Stomach smooth muscle (tissue), 2 donors: ENCODE data around the gene RANBP9.
A peak's percentile ranks its signal among the peaks of the same experiment; 100 is the strongest.

Source experiments
- H3K27ac ChIP-seq: one replicate; pipeline ENCODE4 v1.7.0; 2013; ENCODE audit warnings: mild to moderate bottlenecking, low read length, inconsistent platforms
- H3K27me3 ChIP-seq, 2 donors: one replicate each; pipeline ENCODE4 v1.7.0; 2013; ENCODE audit warnings: low read length in 2 of 2; ENCODE audit not compliant: insufficient read depth in 2 of 2, control insufficient read depth in 1 of 2
- H3K36me3 ChIP-seq, 2 donors: one replicate each; pipeline ENCODE4 v1.7.0; 2013; ENCODE audit warnings: low read length in 2 of 2; ENCODE audit not compliant: control insufficient read depth in 2 of 2, insufficient read depth in 2 of 2
- H3K4me1 ChIP-seq: one replicate; pipeline ENCODE4 v1.7.0; 2013; ENCODE audit warnings: low read length; ENCODE audit not compliant: control insufficient read depth, insufficient read depth
- H3K4me3 ChIP-seq, 2 donors: one replicate each; pipeline ENCODE4 v1.7.0; 2013; ENCODE audit warnings: low read length in 2 of 2
- H3K9ac ChIP-seq, 2 donors: one replicate each; pipeline ENCODE4 v1.7.0; 2013; ENCODE audit warnings: low read length in 2 of 2, mild to moderate bottlenecking in 1 of 2
- H3K9me3 ChIP-seq, 2 donors: one replicate each; pipeline ENCODE4 v1.7.0; 2013; ENCODE audit warnings: low read length in 2 of 2; ENCODE audit not compliant: control insufficient read depth in 2 of 2
- donor health status: healthy.
- donor health status: Pancreatic carcinoma.

RANBP9 gene

DNA sequence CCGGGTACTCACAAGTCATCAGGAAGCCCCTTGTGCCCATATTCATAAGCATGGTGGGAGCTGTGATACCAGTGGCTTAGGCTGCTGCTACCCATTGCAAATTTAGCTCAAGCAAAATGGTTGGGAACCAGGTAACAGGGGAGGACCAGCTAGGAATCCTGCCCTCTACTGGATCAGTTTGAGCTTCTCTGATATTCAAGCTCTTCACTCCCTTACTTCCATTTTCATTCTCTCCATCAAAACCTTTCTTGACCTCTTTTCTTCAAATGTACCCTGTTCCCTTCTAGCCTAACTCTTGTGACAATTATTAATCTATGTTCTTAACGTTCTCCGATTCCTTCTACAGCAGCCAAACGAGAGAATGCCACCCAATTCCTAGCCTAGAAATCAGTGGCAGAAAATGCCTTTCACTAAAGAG, 86.8 kb downstream of the RANBP9 start:
- Histone ChIP-seq H3K9ac (no peak overlapping the region), H3K27ac (no peak overlapping the region), H3K4me1 (no peaks in the 10 kb centered on the region), H3K27me3 (no peaks in the 10 kb centered on the region), H3K9me3 (no peaks in the 10 kb centered on the region), H3K4me3 (no peak overlapping the region), H3K36me3 (peaks cover 31 to 56% of the 10 kb centered on the region in 2 donors)

DNA sequence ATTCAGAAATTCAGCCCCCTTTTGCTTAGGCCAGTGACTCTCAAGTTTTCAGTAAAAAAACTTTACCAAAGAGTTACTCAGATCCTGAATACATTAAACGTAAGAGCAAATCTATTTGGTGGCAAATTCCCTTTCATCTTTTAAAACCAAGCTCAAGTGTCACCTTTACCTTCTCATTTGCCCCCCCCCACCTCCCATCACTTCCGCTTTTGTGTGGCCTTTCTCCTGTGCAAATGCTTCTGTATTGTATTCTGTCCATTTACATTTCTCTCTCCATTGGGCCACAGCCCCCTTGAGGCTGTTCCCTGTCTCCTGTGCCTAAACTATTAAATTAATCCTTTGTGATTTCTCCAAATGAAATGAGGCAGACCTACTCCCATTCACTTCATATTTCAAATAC, 94.6 kb downstream of the RANBP9 start:
- H3K4me1 ChIP-seq = peaks cover 22% of the 10 kb centered on the region
- H3K9me3 ChIP-seq = no peaks in the 10 kb centered on the region
- H3K27ac ChIP-seq = no peak overlapping the region
- no peak overlapping the region for H3K9ac ChIP-seq
- H3K36me3 ChIP-seq = peaks cover 20 to 29% of the 10 kb centered on the region in 2 donors
- H3K27me3 ChIP-seq = no peaks in the 10 kb centered on the region
- H3K4me3 ChIP-seq = no peak overlapping the region

DNA sequence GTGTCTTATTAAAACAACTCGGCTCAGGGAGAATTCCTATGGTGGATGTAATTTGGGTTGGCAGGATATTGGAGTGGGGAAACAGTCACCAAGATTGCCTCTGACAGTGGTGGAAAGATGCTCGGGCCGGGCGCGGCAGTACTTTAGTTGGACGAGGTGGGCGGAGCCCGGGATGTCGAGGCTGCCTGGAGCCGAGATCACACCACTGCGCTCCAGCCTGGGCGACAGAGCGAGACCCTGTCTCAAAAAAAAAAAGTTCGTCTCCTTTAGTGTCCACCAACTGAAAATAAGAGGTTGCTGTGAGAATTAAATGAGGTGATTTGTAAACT, 95.9 kb downstream of the RANBP9 start:
- Histone ChIP-seq H3K4me1 (peaks cover 22% of the 10 kb centered on the region), H3K4me3 (peak overlapping the region; percentile 95 to 96), H3K27ac (peak overlapping the region; percentile 86), H3K36me3 (peaks cover 17 to 26% of the 10 kb centered on the region in 2 donors), H3K9ac (peak overlapping the region; percentile 91 to 97), H3K9me3 (no peaks in the 10 kb centered on the region), H3K27me3 (no peaks in the 10 kb centered on the region)

DNA sequence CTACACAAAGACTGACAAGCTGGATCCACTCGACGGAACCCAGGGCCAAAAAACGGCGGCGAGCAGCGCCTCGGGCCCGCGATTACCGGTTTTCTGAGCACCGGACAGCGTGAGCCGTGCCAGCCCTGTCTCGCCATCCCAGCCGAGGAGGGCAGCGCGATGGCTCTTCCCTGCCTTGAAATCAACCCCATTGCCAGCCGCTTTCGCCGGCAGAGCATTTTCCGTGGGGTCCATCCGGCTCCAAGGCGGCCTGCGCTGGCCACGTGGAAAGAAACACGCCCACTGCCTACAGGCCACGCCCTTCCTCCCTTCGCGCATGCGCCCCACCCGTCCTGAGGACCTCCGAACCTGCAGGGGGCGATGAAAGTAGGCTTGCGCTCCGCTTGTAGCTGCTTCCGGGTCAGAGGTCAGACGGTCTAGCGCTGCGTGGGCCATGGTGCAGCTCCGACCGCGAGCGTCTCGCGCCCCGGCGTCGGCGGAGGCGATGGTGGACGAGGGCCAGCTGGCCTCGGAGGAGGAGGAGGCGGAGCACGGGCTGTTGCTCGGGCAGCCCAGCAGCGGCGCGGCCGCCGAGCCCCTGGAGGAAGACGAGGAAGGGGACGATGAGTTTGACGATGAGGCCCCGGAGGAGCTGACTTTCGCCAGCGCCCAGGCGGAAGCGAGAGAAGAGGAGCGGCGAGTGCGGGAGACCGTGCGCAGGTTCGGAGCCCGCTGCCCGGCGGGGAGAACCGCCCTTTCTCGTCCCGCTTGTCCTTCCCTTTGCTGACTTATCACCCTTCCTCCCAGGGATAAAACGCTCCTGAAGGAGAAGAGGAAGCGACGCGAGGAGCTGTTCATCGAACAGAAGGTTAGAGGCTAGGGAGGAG, 96.5 kb downstream of the RANBP9 start, which contains the start of gene NOL7:
Gene NOL7 (plus strand): TSS at position 410 of the 866 bp plus-strand sequence. CDS start 24 bp downstream, at position 434.
- peaks cover 17 to 22% of the 10 kb centered on the region in 2 donors for H3K36me3 ChIP-seq
- peak within 1 kb of the TSS; percentile 86 for H3K27ac ChIP-seq
- H3K9me3 ChIP-seq = no peaks in the 10 kb centered on the region
- H3K4me1 ChIP-seq = peaks cover 22% of the 10 kb centered on the region
- H3K9ac ChIP-seq = peak within 1 kb of the TSS; percentile 91 to 97
- peak within 1 kb of the TSS; percentile 95 to 96 for H3K4me3 ChIP-seq
- H3K27me3 ChIP-seq = no peaks in the 10 kb centered on the region

DNA sequence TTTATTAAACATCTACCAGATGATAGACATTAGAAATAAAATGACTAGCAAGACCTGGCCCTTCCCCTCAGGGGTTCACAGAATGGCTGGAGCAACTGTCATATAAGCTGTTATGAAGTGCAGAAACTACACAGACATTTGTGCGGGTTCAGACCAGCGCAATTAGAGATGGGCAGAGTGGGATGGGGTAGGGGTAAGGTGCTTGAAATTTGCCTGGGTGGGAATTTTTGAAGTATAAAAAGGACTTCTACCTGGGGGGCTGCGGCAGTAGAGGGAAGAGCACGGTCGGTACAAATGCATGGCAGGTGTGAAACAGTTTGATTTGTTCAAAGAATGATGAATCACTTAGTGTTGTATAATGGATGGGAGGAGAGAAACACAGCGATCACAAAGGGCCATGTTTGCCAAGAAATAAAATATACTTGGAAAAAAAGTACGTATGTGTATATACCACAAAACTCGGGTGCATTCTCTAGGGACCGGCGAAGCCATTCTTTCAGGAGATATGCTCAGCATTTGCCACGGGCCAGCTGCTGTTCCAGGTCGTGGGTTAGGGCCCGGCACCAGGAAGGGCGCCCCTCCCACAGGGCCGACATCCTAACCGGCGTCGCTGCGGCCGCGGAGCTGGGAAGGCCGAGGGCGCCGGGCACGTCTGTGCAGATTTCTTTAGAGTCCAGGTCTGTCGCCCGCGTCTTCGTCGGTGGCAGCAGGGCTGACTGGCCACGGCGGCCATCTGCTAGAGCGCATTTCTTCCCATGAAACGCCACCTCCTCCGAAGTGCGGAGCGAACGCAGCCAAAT, 97.3 kb downstream of the RANBP9 start:
- H3K4me1 ChIP-seq = peaks cover 22% of the 10 kb centered on the region
- no peaks in the 10 kb centered on the region for H3K9me3 ChIP-seq
- H3K27me3 ChIP-seq = no peaks in the 10 kb centered on the region
- H3K9ac ChIP-seq = peak overlapping the region; percentile 78 to 85
- peak overlapping the region; percentile 95 to 96 for H3K4me3 ChIP-seq
- H3K36me3 ChIP-seq = peaks cover 17% of the 10 kb centered on the region in 2 donors
- H3K27ac ChIP-seq = peak overlapping the region; percentile 86

DNA sequence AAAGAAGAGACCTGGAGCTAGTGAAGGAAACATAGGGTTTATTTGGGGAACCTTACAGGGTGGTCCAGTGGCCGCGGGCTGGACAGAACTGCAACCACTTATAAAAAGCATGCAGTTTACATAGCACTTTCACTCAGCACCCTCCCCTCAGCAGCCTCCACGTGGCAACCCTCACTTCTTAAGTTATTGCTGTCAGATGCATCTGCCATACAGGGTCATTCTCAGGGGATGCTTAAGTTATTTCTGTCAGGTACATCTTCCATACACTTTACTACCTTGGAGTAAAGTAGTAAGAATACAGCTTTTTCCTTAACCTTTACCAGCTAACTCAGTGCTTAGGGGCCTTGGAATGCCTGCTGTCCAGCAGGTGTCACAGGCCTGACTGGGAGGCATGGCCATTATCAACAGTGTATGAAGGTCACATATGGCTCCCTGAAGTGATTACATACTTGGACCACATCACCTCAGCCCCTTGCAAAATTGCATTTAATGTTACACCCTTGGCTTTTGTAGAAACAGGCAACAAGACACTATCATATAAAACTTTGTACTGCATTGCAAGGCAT, 98.5 kb downstream of the RANBP9 start:
- H3K27ac ChIP-seq = no peak overlapping the region
- no peaks in the 10 kb centered on the region for H3K27me3 ChIP-seq
- no peaks in the 10 kb centered on the region for H3K9me3 ChIP-seq
- H3K4me1 ChIP-seq = peaks cover 22% of the 10 kb centered on the region
- no peak overlapping the region for H3K9ac ChIP-seq
- H3K4me3 ChIP-seq = no peak overlapping the region
- H3K36me3 ChIP-seq = peaks cover 9 to 13% of the 10 kb centered on the region in 2 donors

DNA sequence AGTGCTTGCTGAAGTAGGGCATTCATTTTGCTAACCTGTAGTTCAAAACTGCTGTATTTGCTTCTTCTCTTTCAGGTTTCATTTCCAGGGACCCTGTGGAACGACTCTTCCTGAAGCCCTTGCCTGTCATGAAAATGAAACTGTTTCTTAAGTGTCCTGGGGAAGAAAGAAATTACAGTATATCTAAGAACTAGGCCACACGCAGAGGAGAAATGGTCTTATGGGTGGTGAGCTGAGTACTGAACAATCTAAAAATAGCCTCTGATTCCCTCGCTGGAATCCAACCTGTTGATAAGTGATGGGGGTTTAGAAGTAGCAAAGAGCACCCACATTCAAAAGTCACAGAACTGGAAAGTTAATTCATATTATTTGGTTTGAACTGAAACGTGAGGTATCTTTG, 99.9 kb downstream of the RANBP9 start:
- peaks cover 0 to 5% of the 10 kb centered on the region in 2 donors for H3K36me3 ChIP-seq
- H3K27ac ChIP-seq = no peak overlapping the region
- no peak overlapping the region for H3K4me3 ChIP-seq
- no peak overlapping the region for H3K9ac ChIP-seq
- no peaks in the 10 kb centered on the region for H3K9me3 ChIP-seq
- peaks cover 15% of the 10 kb centered on the region for H3K4me1 ChIP-seq
- no peaks in the 10 kb centered on the region for H3K27me3 ChIP-seq

DNA sequence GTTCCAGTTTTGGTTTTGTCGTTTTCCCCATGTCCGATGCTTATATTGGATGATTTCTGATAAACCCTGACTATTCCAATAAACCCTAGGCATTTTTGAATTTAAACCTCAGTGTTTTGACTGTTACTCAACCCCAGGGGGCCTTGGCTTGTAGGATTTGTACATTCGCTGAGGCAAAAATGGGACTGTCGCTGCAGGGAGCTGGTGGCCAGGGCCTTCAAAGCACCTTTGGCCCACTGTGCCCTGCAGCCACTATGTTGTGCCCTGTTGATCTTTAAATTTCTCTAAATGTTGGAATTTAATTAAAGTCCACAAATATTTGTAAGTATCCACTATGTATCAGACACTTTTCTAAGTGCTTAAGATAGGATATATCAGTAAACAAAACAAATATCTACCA, 106.0 kb downstream of the RANBP9 start:
- no peaks in the 10 kb centered on the region for H3K4me1 ChIP-seq
- H3K9ac ChIP-seq = no peak overlapping the region
- H3K9me3 ChIP-seq = no peaks in the 10 kb centered on the region
- H3K27me3 ChIP-seq = no peaks in the 10 kb centered on the region
- peaks cover 9 to 20% of the 10 kb centered on the region in 2 donors for H3K36me3 ChIP-seq
- no peak overlapping the region for H3K4me3 ChIP-seq
- H3K27ac ChIP-seq = no peak overlapping the region

DNA sequence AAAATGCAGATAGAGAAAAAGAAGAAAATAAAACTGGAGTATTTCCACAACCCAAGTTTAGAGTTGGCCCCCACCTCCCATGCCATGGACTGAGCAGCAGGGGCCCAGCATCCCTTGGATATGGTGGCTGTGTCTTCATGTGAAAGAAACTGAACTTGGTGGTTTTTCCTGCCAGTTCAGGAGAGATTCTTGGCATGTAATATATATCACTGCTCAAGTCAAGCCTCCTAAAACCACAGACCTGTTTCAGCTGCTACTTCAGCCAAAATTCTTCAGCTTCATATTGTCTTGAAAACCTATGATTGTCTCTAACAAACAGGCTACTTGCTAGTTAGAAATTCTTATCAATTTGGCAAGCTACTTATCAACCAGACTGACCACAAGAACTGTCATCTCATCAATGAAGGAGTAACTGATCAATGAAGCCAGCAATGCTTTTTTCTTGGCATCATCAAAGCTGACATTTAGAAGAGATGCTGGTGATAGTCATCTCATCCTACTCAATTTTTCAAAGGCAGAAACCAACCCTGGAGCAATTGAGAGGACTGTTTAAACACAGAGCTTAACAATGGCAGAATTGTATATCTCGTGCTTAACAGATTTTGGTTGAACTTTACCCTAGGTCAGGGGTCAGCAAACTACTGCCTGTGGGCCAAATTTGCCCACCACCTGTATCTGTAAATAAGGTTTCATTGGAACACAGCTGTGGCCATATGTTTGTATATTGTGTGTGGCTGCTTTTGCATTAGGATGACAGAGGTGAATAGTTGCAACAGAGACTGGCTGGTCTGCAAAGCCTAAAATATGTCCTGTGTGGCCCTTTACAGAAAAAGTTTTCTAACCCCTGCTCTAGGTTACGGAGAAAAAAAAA, 106.9 kb downstream of the RANBP9 start:
- no peak overlapping the region for H3K4me3 ChIP-seq
- peaks cover 9 to 21% of the 10 kb centered on the region in 2 donors for H3K36me3 ChIP-seq
- no peak overlapping the region for H3K27ac ChIP-seq
- H3K4me1 ChIP-seq = no peaks in the 10 kb centered on the region
- H3K9ac ChIP-seq = no peak overlapping the region
- H3K27me3 ChIP-seq = no peaks in the 10 kb centered on the region
- H3K9me3 ChIP-seq = no peaks in the 10 kb centered on the region

DNA sequence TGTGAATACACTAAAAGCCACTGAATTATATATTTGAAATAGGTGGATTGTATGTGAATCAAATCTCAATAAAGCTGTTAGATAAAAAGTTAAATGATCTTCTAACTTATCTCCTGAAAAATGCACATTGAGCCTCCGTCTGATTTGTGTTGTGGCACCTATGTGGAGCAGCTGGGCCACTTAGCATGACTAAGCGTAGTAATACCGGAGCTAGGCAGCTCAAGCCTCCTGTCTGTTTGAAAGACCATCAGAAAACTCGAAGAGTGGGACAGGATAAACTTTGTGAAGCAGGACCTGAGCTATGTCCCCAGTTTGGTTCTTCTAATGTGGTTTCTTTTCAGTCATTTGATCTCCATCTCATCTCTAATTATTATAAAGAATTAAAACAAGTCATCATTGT, 107.5 kb downstream of the RANBP9 start:
- Histone ChIP-seq H3K4me1 (no peaks in the 10 kb centered on the region), H3K36me3 (peaks cover 9 to 23% of the 10 kb centered on the region in 2 donors), H3K4me3 (no peak overlapping the region), H3K27me3 (no peaks in the 10 kb centered on the region), H3K27ac (no peak overlapping the region), H3K9ac (no peak overlapping the region), H3K9me3 (no peaks in the 10 kb centered on the region)
